ENCODE measurements around the gene PGF. TPM values are rescaled to one million over a fixed set of nuclear protein-coding genes. Genes with fewer than 3 reads are reported as not detected.

PGF gene
- total RNA-seq, 2 donors from 2014 or later: 5.0 to 7.6 TPM

- Histone ChIP-seq H3K4me3 (ENCODE audit: low read length) (no peak overlapping the region), H3K9me3 (ENCODE audit: control insufficient read depth, low read length) (no peaks in the 10 kb centered on the region), H3K9ac (ENCODE audit: extremely low read depth, low read length, poor library complexity, severe bottlenecking) (no peak overlapping the region), H3K4me1 (ENCODE audit: control insufficient read depth, insufficient read depth, low read length) (peaks cover 4% of the 10 kb centered on the region), H3K36me3 (ENCODE audit: control insufficient read depth, insufficient read depth, low read length) (no peaks in the 10 kb centered on the region), H3K27ac (ENCODE audit: low read depth, low read length) (no peak overlapping the region), H3K27me3 (ENCODE audit: control insufficient read depth, insufficient read depth, low read length, poor library complexity, severe bottlenecking) (no peaks in the 10 kb centered on the region)
- no peak for TF ChIP-seq CTCF (conservative IDR thresholded peaks at IDR 0.05)
- no peak for DNase-seq
- H3K27me3 Mint-ChIP-seq (ENCODE audit: insufficient read depth): no peaks in the 10 kb centered on the region
- H3K9me3 Mint-ChIP-seq: no peaks in the 10 kb centered on the region
- no peaks in the 10 kb centered on the region for H3K36me3 Mint-ChIP-seq (ENCODE audit: low read depth)
- H3K27ac Mint-ChIP-seq: no peak overlapping the region
- peaks cover 7% of the 10 kb centered on the region for H3K4me1 Mint-ChIP-seq
- no peak overlapping the region for H3K4me3 Mint-ChIP-seq
- no CpG with 5 or more reads among the region's 1 CpG for WGBS, 2 experiments (ENCODE audit: insufficient coverage in 1 of 2, insufficient read length in 1 of 2)
These were observed 33.6 kb upstream of the PGF start for GRCh38 chr14:74988993-74989392.

GRCh38 chr14:74988131-74988530, 32.7 kb upstream of the PGF start:
- no peak overlapping the region for H3K27ac ChIP-seq (ENCODE audit: low read depth, low read length)
- H3K4me1 Mint-ChIP-seq: peaks cover 7% of the 10 kb centered on the region
- no peak for TF ChIP-seq CTCF (conservative IDR thresholded peaks at IDR 0.05)
- 67 to 80% methylated on average over 2 to 4 of the region's 4 CpGs for WGBS, 2 experiments (ENCODE audit: insufficient coverage in 1 of 2, insufficient read length in 1 of 2)
- peaks cover 4% of the 10 kb centered on the region for H3K4me1 ChIP-seq (ENCODE audit: control insufficient read depth, insufficient read depth, low read length)
- H3K36me3 ChIP-seq (ENCODE audit: control insufficient read depth, insufficient read depth, low read length): no peaks in the 10 kb centered on the region
- no peak overlapping the region for H3K4me3 ChIP-seq (ENCODE audit: low read length)
- no peaks in the 10 kb centered on the region for H3K27me3 ChIP-seq (ENCODE audit: control insufficient read depth, insufficient read depth, low read length, poor library complexity, severe bottlenecking)
- no peak overlapping the region for H3K9ac ChIP-seq (ENCODE audit: extremely low read depth, low read length, poor library complexity, severe bottlenecking)
- no peaks in the 10 kb centered on the region for H3K9me3 Mint-ChIP-seq
- no peak overlapping the region for H3K27ac Mint-ChIP-seq
- H3K36me3 Mint-ChIP-seq (ENCODE audit: low read depth): no peaks in the 10 kb centered on the region
- no peaks in the 10 kb centered on the region for H3K27me3 Mint-ChIP-seq (ENCODE audit: insufficient read depth)
- H3K4me3 Mint-ChIP-seq: no peak overlapping the region
- no peak for DNase-seq
- no peaks in the 10 kb centered on the region for H3K9me3 ChIP-seq (ENCODE audit: control insufficient read depth, low read length)

- Mint-ChIP-seq H3K4me1 (peaks cover 12% of the 10 kb centered on the region), H3K9me3 (no peaks in the 10 kb centered on the region), H3K4me3 (no peak overlapping the region), H3K27me3 (ENCODE audit: insufficient read depth) (no peaks in the 10 kb centered on the region), H3K27ac (no peak overlapping the region), H3K36me3 (ENCODE audit: low read depth) (no peaks in the 10 kb centered on the region)
- no peak overlapping the region for H3K27ac ChIP-seq (ENCODE audit: low read depth, low read length)
- peaks cover 6% of the 10 kb centered on the region for H3K4me1 ChIP-seq (ENCODE audit: control insufficient read depth, insufficient read depth, low read length)
- 94 to 95% methylated on average over 6 of the region's 6 CpGs for WGBS, 2 experiments (ENCODE audit: insufficient coverage in 1 of 2, insufficient read length in 1 of 2)
- H3K27me3 ChIP-seq (ENCODE audit: control insufficient read depth, insufficient read depth, low read length, poor library complexity, severe bottlenecking): no peaks in the 10 kb centered on the region
- DNase-seq: no peak
- H3K9me3 ChIP-seq (ENCODE audit: control insufficient read depth, low read length): no peaks in the 10 kb centered on the region
- TF ChIP-seq CTCF (conservative IDR thresholded peaks at IDR 0.05): no peak
- no peak overlapping the region for H3K4me3 ChIP-seq (ENCODE audit: low read length)
- no peak overlapping the region for H3K9ac ChIP-seq (ENCODE audit: extremely low read depth, low read length, poor library complexity, severe bottlenecking)
- no peaks in the 10 kb centered on the region for H3K36me3 ChIP-seq (ENCODE audit: control insufficient read depth, insufficient read depth, low read length)
These were observed 30.4 kb upstream of the PGF start for GRCh38 chr14:74985806-74986205.

Measured in endodermal cell (in vitro differentiated cells).